Measurements from ENCODE around the gene UNC93B1.
"Not testable (repeated sequence)": the region's sequence is repeated elsewhere in the genome, so short reads cannot be mapped to it uniquely, and the experiment has no call there.

UNC93B1 gene

DNA sequence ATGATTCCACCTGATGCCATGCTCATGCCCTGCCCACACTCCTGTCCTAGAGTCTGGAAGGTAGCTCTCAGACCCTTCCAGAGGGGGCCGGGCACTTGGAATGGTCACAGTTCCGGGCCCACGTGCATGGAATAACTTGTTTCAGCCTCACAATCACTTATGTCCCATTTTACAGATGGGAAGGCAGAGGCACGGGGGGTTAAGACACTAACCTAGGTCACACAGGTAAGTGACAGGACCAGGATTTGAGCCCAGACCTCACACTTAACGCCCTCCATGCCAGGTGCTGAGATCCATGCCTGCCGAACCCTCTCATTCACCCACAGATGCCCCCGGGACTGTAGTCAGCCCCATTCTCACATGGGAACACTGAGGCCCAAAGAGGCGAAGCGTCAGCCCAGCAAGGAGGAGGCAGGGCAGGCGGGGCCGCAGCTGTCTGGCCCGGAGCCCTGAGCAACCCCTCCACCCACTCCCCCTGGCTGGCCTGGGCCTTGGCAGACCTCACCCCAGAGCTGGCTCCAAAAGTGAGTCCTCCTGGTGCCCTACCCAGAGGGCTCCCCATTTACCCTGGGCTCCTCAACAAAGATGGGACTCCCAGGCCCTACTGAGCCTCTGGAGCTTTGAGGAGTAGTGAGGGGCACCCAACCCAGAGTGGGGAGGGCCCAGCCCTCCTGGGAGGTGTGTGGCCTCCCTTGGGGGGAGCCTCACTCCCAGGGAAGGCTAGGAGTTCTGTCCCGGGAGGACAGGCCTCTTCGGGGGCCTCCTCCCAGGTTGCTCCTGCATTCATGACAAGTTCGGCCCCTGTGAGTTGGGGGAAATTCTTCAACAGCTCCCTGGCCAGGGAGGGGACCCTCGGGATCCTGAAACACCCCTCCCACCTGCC lies 3.8 kb upstream of the UNC93B1 start:
- DNase-seq: no peak

DNA sequence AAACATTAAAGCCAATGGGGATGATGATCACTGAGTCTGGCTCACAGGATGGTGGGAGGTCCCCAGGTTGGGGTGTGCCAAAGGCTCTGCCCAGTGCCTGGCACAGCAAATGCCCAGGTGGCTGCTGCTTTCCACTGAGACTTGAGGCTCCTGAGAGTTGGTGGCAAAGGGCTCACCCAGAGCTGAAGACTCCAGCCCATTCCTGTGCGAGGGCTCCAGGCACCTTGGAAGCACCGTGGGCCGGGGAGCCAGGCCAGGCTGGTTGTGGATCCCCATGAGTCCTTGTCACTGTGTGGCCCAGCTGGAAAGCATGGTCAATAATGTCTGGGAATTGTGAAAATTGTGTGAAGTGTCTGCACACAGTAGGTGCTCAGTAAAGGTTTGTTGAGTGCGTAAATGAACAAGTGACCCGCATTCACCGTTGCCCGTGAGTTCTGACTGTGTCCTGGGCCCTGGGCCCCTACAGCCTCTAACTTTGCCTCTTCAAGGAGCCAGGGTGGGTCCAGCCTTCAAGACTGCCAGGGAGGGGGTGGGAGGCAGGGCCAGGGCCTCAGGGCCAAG lies 2.8 kb upstream of the UNC93B1 start:
- DNase-seq: no peak

- DNase-seq: no peak
Measured at GRCh38 chr11:68004551-68005335, 846 bp upstream of the UNC93B1 start.

DNA sequence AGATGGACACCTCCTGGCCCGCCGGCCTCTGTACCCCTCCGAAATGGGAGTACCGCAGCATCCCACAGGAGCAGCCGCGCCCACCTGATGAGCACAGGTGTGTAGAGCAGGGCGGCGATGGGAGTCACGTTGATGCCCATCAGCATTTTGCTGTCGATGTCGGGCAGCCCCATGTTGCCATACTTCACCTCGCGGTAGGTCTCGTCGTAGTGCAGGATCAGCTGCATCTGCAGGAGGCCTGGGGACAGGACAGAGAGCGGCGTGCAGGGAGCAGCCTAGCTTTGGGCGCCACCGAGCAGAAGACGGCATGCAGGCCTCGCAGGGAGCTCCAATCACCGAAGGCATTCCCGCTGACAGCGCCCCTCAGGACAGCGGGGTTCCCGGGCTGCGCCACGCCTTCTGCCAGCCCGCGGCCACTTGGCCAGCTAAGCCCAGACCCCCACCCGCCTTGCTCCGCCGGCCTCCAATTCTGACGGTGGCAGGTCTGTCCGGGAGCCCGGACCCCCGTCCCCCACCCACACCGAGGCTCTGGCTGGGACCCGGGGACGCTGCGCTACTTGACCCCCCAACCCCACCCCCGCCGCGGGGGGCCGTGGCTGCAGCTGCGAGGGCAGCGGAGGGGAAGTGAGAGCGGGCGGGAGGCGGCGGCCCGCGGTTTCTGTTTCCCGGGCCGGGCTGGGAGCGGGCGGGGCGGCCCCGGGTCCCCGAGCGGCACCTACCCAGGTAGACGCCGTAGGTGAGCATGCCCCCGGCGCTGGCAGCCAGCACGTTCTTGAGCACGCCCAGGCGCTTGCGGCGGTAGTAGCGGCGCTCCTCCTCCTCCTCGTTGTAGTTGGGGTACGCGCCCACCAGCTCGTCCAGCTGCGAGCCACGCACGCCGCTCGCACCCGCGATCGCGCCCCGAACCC lies 705 bp downstream of the UNC93B1 start:
- no peak for DNase-seq

- DNase-seq: no peak
Measured at GRCh38 chr11:68002575-68002937, 1.3 kb downstream of the UNC93B1 start.

GRCh38 chr11:67999704-68000103 lies 4.2 kb downstream of the UNC93B1 start:
- DNase-seq: no peak

GRCh38 chr11:67999201-67999629 lies 4.7 kb downstream of the UNC93B1 start:
- DNase-seq: no peak

GRCh38 chr11:67998150-67999045 lies 5.5 kb downstream of the UNC93B1 start:
- DNase-seq: no peak

DNA sequence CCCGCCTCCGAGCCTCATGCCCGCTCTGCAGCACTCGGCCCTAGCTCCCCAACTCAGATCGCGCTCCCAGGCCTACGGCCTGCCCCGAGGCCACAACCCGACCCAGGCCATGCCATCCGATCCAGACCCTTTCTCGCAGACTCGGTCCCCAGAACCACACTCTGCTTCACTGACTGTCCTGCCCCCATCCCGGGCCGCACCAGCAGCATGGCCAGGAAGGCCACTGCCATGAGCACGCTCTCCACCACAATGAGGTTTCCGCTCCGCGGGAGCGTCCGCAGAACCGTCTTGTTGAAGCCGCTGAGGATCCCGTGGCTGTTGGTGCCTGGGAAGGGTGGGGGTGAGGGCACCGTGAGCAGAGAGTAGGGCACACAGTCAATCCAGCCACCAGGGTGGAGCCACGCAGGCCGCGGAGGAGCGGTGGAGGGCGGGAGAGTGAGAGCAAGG lies 6.4 kb downstream of the UNC93B1 start:
- no peak for DNase-seq

GRCh38 chr11:67996622-67997474 lies 7.0 kb downstream of the UNC93B1 start:
- DNase-seq: no peak

GRCh38 chr11:67996051-67996450 lies 7.8 kb downstream of the UNC93B1 start:
- DNase-seq: no peak

GRCh38 chr11:67995579-67995978 lies 8.3 kb downstream of the UNC93B1 start:
- not testable (repeated sequence) for DNase-seq

- DNase-seq: not testable (repeated sequence)
Measured at GRCh38 chr11:67995129-67995528, 8.8 kb downstream of the UNC93B1 start.

DNA sequence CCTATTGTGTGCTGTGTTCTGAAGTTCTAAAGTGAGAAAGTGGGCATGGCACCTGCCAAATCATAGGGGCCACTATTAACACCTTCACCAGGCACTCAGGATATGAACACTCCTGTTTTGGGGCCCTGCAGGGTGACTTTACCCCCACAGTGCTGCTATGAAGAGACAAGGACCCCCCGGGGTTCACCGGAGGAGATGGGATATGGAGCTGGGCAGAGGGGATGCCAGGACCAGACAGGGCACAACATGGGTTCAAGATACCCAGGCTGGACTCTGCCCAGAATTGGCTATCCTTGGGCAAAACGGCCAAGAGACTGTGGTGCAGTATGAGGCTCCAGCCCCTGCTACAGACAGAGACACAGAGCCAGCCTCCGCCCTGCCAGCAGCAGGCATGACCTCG lies 9.5 kb downstream of the UNC93B1 start:
- not testable (repeated sequence) for DNase-seq

GRCh38 chr11:67993821-67994220 lies 10.1 kb downstream of the UNC93B1 start:
- peak; percentile 67 for DNase-seq

DNA sequence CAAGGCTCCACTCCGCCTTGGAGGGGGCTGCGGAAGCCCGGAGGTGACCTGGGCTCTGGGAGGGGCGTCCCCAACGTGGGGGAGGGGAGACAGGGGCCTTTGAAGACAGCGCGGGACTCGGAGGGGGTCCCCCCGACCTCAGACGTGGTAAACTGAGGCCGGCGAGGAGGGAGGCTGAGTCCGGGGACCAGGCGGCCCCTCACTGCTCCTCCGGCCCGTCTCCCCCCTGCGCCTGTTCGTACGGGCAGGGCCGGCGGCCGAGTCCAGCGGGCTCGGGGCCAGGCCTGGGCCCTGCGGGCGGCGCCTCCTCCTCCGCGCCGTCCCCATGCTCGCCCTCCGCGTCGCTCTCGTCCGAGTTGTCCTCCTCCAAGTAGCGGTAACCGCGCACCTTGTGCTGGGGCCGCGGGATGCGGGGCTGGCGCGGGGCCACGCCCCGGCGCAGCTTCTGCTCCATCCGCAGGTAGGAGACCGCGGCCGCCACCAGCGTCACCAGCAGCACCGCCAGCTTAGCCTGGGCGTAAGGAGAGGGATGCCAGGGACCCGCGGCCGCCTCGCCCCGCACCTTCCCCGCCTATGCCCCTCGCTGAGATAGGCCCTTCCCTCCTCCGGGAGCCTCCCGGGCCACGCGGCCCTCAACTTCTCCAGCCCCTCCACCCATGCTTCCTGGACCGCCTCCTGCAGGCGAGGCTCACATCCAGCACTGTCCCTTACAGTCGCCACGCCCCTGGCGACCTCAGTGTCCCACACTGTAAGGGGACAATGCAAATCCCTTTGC lies 12.4 kb downstream of the UNC93B1 start:
- not testable (repeated sequence) for DNase-seq

DNA sequence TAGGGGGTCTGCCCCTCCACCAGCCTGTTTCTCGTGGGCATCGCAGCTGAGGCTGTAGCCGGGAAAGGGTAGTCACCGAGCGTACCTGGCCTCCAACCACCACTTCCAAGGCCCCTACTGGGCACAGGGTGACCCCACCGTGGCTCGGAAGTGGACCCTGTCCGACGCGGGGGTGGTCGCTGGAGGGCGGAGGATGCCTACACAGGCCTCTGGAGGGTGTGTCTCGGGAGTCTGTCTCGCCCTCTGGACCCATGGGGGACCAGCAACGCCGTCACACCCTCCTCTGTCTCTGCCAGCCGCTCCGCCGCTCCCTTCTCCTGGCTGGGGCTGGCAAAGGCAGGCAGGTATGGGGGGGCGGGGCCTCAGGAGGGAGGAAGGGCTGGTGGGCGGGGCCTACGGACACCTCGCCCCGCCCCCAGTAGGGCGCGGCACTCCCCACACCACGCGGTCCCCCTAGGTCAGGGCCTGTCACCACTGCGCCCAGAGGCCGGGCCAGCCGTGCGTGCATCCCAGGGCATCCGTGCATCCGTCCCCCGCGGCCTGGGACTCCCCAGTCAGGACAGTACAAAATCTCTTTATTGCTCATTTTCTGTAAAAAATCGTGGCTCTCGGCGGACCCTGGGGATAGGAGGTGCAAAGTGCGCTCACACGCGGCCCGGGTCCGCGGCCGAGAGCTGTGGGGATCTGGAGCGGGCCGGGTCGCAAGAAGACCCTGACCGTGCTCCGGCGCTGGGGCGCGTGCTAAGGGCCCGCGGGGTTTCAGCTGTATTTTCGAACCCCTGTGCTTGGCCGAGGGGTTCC lies 13.2 kb downstream of the UNC93B1 start:
- not testable (repeated sequence) for DNase-seq

GRCh38 chr11:67985302-67985701 lies 18.6 kb downstream of the UNC93B1 start:
- DNase-seq: not testable (repeated sequence)

GRCh38 chr11:67983951-67984350 lies 19.9 kb downstream of the UNC93B1 start:
- DNase-seq: no peak
